Epithelial cell of esophagus (primary cell): ENCODE measurements around the gene TMEM117.

Source experiments
- DNase-seq: peaks from one replicate; pipeline ENCODE4 v3.0.0; 2010; ENCODE audit warnings: low read depth
- H3K4me3 ChIP-seq: 2 replicates; pipeline ENCODE4 v1.5.1; 2011; ENCODE audit warnings: mild to moderate bottlenecking, low read length, control low read depth
- CTCF ChIP-seq: IDR thresholded peaks from 2 replicates; pipeline ENCODE4 v1.5.1; 2011; ENCODE audit warnings: low read depth, mild to moderate bottlenecking, low read length, control low read depth, inconsistent platforms; ENCODE audit not compliant: insufficient read depth; ENCODE audit errors: missing control alignments

The TMEM117 gene

GRCh38 chr12:44217146-44217883 is 381.4 kb downstream of the TMEM117 start:
- no peak for TF ChIP-seq CTCF
- no peak overlapping the region for H3K4me3 ChIP-seq
- DNase-seq = peak; percentile 85

GRCh38 chr12:44223736-44224135 is 387.9 kb downstream of the TMEM117 start:
- TF ChIP-seq CTCF = no peak
- H3K4me3 ChIP-seq = no peak overlapping the region
- DNase-seq = no peak

- TF ChIP-seq CTCF = no peak
- H3K4me3 ChIP-seq = no peak overlapping the region
- DNase-seq = no peak
Measured at GRCh38 chr12:44224399-44225148, 388.7 kb downstream of the TMEM117 start.

- DNase-seq = no peak
- H3K4me3 ChIP-seq = no peak overlapping the region
- TF ChIP-seq CTCF = no peak
Measured at GRCh38 chr12:44225149-44225510, 389.2 kb downstream of the TMEM117 start.

- TF ChIP-seq CTCF = no peak
- peak; percentile 22 for DNase-seq
Measured at GRCh38 chr12:44227616-44228015, 391.7 kb downstream of the TMEM117 start.

GRCh38 chr12:44229846-44230245 is 394.0 kb downstream of the TMEM117 start:
- TF ChIP-seq CTCF = no peak
- no peak overlapping the region for H3K4me3 ChIP-seq
- DNase-seq = no peak

More at GRCh38 chr12:44227616-44228015, 391.7 kb downstream of the TMEM117 start:
- no peak overlapping the region for H3K4me3 ChIP-seq
